ENCODE results near the gene AFAP1.

Gene AFAP1

DNA sequence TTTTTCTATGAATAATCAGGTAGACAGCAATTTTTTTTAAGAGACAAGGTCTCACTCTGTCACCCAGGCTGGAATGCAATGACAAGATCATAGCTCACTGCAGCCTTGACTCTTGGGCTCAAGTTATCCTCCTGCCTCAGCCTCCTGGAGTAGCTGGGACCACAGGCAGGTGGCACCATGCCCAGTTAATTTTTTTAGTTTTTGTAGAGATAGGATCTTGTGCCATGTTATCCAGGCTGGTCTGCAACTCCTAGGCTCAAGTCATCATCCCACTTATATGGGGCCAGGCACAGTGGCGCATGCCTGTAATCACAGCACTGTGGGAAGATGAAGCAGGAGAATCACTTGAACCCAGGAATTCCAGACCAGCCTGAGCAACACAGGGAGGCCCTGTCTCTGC, 26.8 kb downstream of the AFAP1 start:
- no peak for FAIRE-seq

DNA sequence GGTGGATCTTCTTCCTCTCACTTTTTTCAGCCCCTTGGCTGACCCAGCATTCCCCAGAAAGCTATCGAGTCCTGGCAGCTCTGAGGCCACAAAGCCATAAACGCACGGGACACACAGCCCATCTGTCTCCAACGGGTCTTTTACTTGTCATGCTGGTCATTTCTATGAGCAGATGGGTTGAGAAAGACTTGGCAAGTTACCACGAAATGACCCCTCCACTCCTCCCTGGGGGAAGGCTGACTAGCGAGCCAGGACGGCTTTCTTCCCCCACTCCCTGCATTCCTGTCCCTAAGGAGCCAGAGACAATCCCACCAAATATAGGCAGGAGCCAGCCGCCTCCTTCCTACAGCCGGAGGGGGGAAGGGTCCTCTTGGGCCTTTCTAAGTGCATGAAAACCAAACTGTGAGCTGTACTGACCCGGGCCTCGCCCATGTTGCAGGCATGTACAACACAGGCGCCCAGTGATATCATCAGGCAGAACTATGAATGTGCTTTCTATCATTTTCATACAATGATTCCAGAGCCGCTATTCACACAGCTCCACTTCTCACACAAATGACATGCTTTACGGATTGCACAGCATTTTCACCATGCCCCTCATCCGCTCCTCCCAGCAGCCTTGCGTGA, 28.6 kb downstream of the AFAP1 start:
- no peak for FAIRE-seq

DNA sequence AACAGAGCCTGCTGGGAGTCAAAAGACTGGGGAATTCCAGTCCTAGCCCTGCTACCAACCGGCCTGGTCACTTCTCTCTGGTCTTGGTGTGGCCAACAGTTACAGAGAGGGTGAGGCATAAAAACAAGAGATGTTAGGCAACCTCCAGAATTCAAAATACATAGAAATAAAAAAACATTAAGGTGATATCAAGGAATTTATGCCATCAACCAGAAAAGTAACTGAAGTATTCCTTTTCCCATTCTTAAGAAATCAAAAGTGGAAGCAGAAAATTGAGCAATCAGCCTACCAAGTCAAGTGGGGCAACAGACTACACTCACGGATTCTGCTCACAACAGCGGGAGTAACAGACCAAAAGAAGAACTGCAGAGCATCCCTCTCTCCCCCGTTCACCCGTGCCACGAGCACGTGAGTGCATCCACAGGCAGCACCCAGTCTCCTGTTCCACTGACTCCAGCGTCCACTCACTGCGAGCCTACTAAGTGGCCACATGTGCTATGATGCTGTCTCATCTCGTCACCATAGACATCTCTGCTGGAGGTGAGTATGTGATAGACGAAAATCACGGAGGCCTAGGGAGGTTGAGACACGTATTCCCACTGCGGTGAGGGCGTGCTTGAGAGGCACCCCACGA, 29.3 kb downstream of the AFAP1 start:
- FAIRE-seq: no peak

DNA sequence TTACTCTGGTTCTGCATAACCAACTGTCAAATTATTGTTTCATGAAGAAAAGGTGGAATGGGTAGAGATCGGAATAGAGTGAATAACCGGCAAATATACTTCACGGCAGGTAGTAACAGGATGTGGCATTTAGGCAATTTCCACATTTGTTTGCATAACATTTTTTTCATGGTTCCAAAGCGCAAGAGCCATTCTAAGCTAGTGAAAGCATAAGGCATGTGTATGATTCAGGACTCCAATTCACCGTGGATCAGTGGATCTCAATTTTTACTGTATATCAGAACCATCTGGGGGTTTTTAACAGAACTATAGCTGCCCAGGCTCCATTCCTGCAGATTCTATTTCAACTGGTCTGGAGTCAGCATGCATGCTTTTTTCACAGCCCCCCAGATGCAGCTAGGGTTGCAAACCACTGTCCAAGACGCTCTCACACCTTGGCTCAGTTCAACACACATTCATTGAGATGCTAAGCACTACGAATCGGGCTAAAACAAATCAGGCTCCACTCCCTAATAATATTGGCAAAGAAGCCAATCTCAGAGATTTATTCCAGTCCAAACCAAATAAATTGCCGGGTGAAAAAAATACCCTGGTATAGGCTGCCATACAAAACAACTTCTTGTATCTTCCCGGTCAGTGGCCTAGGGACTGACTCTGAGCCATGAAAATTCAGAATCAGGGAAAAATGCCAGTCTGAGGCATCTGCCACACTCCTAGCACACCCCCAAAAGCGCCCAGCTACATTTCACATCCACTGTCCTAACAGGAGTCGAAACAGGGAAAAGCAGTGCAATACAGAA, 30.0 kb downstream of the AFAP1 start:
- no peak for FAIRE-seq

DNA sequence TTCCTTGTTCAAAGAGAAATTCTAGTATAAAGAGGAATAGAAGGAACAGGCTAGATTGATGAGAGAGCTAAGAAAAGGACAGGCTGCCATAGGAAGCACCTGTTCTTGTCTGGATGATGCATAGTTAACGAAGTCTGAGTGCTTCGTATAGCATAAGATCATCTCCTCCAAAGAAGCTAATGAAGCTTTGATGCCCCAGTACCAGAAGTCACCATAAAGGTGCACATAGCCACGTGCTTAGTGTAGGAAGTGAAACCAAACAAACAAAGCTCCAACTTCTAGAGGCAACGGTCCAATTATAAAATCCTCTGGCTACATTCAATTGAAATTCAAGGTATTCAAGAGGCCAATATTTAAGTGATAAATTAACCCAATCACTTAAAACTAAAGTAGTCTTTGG, 31.0 kb downstream of the AFAP1 start:
- no peak for FAIRE-seq

DNA sequence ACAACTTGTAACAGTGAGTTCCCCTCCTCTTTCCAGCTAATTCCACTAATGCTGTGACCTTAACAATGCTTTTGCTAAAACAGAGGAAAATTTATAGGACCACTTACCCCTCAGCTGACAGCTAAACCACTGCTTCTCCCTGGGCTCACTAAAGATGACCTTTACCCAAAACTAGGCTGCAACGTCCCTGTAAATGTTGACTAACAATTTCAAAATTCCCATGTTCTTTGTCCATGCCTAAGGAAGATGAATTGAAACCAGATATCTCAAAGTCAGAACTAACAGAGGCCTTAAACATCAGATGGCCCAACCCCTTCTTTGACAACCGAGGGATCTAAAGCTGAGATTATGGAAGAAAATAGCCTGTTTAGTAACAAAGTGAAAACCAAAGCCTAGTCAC, 32.5 kb downstream of the AFAP1 start:
- FAIRE-seq: no peak

DNA sequence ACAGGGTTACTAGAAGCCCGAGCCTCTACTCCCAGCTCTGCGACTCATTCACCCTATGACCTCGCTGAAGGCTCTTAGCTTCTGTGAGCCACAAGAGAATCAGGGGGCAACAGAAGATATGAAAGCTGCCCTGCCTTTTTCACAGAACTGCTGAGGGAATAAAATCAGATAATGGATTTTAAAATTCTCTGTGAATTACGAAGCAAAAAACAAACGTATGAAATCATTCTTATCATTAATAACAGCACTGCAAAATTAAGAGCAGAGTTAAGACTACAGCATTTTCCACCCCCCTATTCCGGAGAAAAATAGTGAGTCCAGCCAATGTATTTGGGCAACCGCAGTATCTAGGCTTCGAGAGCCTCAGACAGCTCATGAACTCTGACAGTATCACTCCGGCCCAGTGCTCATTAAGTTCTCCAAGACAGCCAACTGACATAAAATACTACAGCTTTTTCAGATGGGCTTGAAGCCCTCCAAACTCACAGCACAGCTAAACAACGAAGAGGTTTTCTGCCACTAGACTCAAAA, 33.4 kb downstream of the AFAP1 start:
- no peak for FAIRE-seq

DNA sequence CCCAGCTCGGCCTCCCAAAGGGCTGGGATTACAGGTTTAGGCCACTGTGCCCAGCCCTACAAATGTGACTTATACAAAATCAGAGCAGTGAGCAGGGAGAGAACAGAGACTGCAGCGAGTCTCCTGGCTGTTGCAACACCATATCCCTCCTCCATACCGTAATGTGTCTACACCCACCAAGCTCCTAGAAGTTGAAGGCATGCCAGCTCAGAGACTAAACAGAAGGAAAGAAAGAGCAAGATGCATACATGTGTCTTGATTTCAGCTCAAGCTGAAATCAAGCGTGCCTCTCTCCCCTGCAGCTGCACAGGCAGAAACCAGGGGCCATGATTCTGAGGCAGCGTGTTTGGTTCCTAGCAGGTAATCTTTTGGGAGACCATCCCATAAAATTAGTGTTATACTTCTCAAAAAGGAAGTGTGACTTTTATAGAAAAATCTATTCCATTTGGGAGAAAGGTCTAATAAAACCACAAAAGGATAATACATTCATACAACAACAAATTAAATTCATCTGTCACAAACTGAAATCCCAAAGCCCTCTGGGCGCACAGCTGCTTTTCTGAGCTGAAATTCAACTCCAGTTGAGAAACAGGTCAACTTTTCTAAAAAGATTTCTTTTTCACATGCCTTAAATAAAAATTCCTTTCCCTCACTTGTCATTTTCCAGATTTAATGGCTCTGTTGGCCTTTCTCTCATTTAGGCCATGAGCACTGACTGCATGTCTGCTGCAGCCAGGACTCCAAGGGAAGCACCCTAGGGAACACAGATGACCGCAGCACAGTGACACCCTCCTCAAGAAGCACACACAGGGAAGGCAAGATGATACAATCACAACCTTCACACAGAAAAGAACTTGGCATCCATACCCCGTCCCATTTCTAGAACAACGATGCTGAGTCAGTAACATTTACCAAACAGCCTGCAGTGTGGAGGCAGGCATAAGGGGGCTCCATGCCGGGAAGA, 34.4 kb downstream of the AFAP1 start:
- no peak for FAIRE-seq

DNA sequence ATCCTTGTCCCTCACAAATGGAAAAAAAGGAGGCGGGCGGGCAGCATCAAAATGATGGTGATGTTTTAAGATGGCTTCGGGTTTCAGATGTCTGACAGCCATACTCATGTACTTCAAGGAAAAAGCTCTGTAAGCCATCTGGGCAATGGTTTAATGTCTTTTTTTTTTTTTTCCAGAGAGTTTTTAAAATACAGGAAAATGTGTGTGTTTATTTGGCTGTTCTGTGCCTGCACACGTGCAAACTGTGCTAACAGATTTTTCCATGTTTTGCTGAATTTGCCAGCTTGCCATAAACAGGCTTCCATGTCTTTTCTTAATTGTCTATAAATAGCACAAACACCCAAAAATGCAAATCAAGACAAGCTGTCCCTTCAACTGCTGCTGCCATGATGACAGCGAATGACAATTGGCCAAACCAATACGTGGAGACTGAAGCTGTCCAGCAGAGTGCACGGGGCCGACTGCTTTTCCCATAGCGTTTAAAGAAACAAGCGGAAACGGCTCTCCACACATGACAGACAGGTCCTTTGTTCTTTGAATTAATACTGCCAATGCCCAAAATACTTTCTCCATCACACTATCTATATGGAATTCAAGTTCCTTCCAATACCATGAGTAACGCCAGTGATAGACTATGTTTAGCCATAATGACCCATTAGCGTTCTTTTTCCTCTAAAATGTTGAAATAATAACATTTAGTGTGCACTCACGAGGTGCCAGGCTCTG, 35.7 kb downstream of the AFAP1 start:
- FAIRE-seq: no peak

DNA sequence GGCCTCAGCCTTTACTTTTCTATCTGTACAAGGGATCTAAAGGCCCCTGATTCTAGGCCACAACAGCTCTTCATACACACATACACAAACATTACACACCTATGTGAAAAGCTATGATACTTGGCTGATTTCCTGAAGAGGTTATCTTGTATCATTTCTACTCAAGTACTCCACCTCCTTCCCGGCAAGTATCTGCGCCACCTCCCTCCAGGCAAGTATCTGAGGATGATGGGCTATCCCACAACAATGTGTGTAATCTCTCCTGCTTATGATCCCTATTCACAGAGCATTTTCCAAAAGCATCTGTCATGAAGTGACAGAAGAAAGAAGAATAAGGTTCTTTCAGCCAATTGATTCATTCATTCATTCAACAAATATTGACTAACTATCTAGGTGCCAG, 36.8 kb downstream of the AFAP1 start:
- FAIRE-seq: no peak

DNA sequence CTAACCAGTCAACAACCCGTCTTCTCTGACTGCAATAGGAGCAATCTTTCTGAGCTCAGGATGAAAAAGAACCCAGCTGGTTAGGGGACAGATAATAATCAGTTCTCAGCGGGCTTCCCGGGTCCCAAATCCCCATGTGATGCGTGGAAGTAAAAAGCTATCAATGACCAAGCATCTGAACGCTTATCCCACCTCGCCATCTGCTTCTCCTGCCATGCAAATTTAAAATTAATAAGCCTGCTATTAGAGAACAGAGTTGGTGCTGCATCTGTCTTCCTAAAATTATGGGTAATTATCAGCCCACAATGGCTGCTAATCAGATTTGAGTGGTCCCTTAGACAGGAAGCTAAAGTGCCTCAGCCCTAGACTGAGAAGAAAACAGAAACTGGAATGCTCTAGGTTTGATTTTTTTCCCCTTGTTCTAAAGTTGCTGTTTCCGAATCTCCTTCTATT, 37.5 kb downstream of the AFAP1 start:
- no peak for FAIRE-seq

DNA sequence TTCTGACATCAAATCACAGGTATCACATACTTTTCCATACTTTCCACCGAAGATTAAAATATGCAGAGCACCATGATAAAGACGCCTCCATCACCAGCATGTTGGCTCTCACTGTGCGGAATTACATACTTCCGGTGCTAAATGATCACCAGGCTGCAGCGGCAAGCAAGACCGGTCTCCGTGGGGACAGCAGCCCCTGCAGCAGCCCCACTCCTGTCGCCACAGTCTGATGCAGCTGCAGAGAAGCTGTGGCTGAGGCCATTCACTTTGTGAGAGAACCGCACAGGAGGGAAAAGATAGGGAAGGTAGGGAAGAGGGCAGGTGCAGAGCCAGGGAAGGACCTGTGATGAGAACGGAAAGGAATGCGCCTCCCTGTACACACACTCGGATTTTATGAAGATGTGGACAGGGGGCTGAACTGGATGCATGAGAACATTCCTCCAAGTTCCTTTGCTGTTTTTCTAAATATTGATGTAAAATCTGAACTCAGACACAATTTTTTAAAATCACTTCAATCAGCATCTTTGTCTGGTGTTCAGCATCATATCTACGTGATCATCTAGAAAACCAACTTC, 38.3 kb downstream of the AFAP1 start:
- no peak for FAIRE-seq

DNA sequence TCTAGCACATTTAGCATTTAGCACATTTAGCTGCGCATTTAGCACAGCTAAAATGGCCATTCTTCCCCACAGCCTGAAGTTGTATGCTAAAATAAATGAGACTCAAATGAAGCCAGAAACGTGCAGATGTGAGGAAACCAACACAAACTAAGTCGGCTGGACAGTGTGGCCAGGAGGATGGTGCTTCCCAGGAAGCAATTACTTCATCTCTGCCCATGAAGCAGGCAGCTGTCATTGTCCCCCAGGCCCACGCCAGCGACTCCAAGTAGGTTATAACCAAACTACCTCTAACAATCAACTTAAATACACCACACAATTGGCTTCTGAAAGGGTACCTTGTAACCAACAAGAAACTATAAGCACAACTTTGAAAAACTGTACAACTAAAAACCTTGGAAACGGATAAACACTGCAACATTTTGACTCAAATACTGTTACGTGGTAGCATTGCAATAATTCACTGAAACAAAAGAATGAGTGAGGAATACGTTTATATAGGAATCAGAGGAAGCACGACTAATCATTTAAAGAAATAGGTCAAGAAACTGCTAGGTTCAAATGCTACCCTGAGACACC, 39.2 kb downstream of the AFAP1 start:
- FAIRE-seq: no peak

DNA sequence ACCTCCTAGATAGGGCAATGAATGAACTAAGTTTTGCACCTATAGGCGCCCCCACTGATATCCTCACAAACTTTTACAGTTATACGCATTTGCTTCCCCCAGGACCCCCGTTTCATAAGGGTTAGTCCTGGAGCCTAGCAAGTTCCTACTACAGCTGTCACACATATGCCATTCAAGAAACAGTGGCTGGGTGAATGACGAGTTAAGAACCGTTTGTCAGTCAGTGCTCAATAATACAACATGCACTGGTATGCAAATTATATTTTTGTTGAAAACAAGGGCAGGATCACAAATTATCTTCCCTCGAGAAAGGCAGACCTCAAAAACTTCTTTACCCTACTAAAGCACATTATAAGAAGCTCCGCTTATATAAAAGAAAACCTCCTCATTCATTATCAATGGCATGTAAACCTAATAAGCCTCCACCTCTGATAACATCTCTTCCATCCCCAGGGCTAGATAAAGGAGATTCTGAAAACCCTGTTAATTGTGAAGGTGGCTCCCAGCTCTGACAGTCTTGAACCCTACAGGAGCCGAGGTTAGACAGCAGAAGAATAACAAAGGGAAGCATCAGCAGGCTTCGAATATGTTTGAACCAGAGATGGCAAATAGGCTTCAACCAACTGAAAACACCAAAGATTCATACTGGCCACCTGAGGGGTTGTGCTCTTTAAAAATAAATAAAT, 40.3 kb downstream of the AFAP1 start:
- FAIRE-seq: no peak

DNA sequence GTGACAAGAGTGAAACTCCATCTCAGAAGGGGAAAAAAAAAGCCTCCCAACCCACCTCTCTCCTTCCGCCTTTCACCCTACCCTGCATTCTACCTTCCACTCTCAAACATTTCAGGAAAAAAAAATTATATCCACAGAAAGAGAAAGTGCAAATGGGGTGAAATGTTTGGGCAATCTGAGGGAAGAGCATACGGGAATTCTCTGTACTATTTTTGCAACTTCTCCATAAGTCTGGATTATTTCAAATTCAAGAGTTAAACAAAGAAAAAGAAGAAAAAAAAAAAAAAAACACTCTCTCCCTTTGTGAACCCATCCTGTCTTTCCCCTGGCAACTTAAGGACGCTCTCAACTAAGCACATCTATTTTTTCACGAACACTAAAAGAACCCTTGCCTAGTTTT, 41.3 kb downstream of the AFAP1 start:
- no peak for FAIRE-seq

DNA sequence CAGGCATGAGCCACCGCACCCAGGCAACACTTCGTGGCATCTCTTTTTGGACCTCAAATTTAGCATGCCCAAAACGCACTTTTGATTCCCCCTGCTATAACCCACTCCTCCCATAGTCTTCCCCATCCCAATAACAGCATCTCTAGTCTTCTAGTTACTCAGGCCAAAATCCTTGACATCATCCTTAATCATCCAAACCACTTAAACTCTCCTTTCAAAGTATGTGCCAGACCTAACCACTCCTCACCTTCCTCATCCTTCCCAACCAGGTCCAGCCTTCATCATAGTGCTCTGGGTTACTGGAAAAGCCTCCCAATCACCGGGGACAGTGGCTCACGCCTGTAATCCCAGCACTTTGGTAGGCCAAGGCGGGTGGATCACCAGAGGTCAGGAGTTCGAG, 41.9 kb downstream of the AFAP1 start:
- FAIRE-seq: no peak

DNA sequence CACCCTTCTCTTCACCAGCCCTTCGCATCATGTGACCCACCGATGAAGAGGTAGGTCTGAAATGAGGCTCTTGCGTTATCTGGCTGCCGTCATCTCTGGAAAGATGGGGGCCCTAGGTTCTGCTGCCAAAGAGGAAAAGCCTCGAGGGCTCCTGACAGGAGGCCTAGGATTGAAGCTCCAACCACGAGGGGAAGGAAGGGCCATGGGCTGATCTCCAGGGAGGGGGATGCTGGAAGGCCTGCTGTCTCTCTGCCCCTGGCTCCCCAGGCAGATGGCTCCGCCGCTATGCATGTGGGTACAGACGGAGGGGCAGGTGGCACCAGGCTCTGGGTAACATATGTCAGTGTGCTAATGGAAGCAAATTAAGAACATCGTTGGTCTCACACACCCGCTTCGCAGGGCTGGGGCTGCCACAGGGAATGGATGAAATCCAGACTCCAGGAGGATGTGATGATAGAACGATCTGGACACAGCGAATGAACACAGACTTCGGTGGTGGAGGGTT, 44.9 kb downstream of the AFAP1 start:
- FAIRE-seq: no peak

DNA sequence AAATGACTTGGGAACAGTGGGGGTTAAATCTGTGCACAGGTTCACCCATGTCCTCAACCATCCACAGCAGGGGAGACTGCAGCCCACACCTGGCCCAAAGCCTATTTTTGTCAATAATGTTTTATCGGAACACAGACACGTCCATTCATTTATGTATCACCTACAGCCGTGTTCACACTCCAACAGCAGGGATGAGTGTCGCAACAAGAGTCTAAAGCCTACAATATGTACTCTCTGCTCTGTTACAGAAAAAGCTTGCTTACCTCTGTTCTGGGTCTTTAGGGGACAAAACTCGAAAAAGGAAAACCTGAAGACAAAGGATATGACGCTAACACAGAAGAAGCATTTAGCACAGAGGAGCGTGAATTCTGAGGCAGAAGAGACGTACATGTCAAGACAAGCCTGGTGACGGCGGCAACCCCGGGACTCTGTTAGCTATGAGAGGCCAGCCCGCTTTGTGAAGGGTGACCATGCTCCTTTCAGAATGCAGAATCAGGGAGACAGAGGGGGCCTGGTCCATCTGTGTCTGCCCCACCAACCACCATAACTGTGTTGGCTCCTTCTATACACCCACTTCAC, 45.5 kb downstream of the AFAP1 start:
- FAIRE-seq: no peak

DNA sequence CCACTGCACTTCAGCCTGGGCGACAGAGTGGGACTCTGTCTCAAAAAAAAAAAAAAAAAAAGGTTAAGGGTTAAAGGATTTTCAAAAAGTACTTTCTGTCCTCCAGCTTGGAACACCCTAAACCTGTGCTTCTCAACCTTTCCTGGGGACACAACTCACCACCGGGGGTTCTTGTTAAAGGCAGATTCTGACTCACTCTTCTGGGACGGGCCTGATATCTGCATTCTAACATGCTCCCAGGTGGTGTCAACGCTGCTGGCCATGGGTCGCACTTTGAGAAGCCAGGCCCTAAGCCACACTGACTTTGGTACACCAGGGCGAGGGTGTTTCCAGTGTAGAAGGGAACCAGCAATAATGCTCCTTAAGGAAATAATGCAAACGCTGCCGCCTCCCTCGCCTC, 46.1 kb downstream of the AFAP1 start:
- no peak for FAIRE-seq

Measured in endometrium (tissue), 2 donors.